SK-N-SH (cell line): ENCODE results near the gene INPP5A. TPM values are rescaled to one million over a fixed set of nuclear protein-coding genes. Genes with fewer than 3 reads are reported as not detected.

Source experiments
- CTCF ChIA-PET: fragments of 300-600, 350-600 bp; formaldehyde crosslinking; extraction: SDS; loops from one replicate; lab custom pipeline; 2021; lab: Yijun Ruan, JAX
- POLR2A ChIA-PET: fragments of 350-600 bp; sonication (Branson Sonifier 250); formaldehyde crosslinking; extraction: SDS; loops from one replicate; lab custom pipeline; 2020; ENCODE audit warnings: antibody characterized with exemption, inconsistent platforms; lab: Yijun Ruan, JAX
- DNase-seq: peaks from one replicate; pipeline ENCODE4 v3.0.0; 2012
- H2AFZ ChIP-seq: fragments of 200-600 bp; sonication (generic); 2 replicates; pipeline ENCODE4 v1.8.1; 2016; ENCODE audit warnings: antibody characterized with exemption, mild to moderate bottlenecking, low read depth
- H3F3A ChIP-seq: fragments of 200-600 bp; sonication (generic); replicated peaks from 2 replicates; pipeline ENCODE3; 2016; ENCODE audit warnings: antibody characterized with exemption, mild to moderate bottlenecking; ENCODE audit not compliant: insufficient read depth
- H3K27ac ChIP-seq, 2 experiments: fragments of 200-500 bp in 1 of 2; fragments of 200-600 bp in 1 of 2; sonication (Bioruptor generic) in 1 of 2; sonication (generic), shearing (Covaris generic) in 1 of 2; 2 replicates each; pipeline versions ENCODE4 v1.5.1 to v1.6.1; 2014 to 2016; ENCODE audit warnings: low read depth in 2 of 2, inconsistent platforms in 1 of 2, low read length in 1 of 2, mild to moderate bottlenecking in 1 of 2, mixed read lengths in 1 of 2
- H3K27me3 ChIP-seq: fragments of 200-600 bp; sonication (generic), shearing (Covaris generic); 2 replicates; pipeline ENCODE4 v1.6.1; 2016; ENCODE audit warnings: mixed run types; ENCODE audit not compliant: insufficient read depth
- H3K36me3 ChIP-seq, 2 experiments: fragments of 200-500 bp in 1 of 2; fragments of 200-600 bp in 1 of 2; sonication (Bioruptor generic) in 1 of 2; sonication (generic) in 1 of 2; replicated peaks in 1 of 2; 2 replicates each; pipeline versions ENCODE3 to v1.5.1; 2014 to 2016; ENCODE audit warnings: low read length in 1 of 2, mild to moderate bottlenecking in 1 of 2; ENCODE audit not compliant: insufficient read depth in 2 of 2, control insufficient read depth in 1 of 2
- H3K4me1 ChIP-seq, 2 experiments: fragments of 200-500 bp in 1 of 2; fragments of 200-600 bp in 1 of 2; sonication (Bioruptor generic) in 1 of 2; sonication (generic), shearing (Covaris generic) in 1 of 2; 2 replicates each; pipeline versions ENCODE4 v1.5.1 to v1.6.1; 2014 to 2016; ENCODE audit warnings: low read depth in 1 of 2, low read length in 1 of 2, mixed run types in 1 of 2; ENCODE audit not compliant: insufficient read depth in 2 of 2, control insufficient read depth in 1 of 2
- H3K4me2 ChIP-seq: fragments of 200-600 bp; sonication (generic), shearing (Covaris generic); 2 replicates; pipeline ENCODE4 v1.6.1; 2017; ENCODE audit warnings: mixed run types
- H3K4me3 ChIP-seq, 2 experiments: fragments of 200-500 bp in 1 of 2; fragments of 200-600 bp in 1 of 2; sonication (Bioruptor generic) in 1 of 2; sonication (generic), shearing (Covaris generic) in 1 of 2; 2 replicates each; pipeline versions ENCODE4 v1.5.1 to v1.8.1; 2014 to 2016; ENCODE audit warnings: low read depth in 2 of 2, inconsistent platforms in 1 of 2, low read length in 1 of 2, mild to moderate bottlenecking in 1 of 2, mixed read lengths in 1 of 2, moderate library complexity in 1 of 2
- H3K79me2 ChIP-seq: fragments of 200-600 bp; sonication (generic); 2 replicates; pipeline ENCODE4 v1.8.1; 2017; ENCODE audit warnings: mild to moderate bottlenecking; ENCODE audit not compliant: insufficient read depth
- H3K9ac ChIP-seq: fragments of 200-600 bp; sonication (generic); 2 replicates; pipeline ENCODE4 v1.6.1; 2017; ENCODE audit warnings: mixed run types
- H3K9me2 ChIP-seq: fragments of 200-600 bp; sonication (generic); 2 replicates; pipeline ENCODE4 v1.6.1; 2017; ENCODE audit warnings: mixed run types
- H3K9me3 ChIP-seq: fragments of 200-600 bp; sonication (generic); 2 replicates; pipeline ENCODE4 v1.6.1; 2017; ENCODE audit warnings: mixed run types, mild to moderate bottlenecking, moderate library complexity
- H4K20me1 ChIP-seq: fragments of 200-600 bp; sonication (generic); 2 replicates; pipeline ENCODE4 v1.6.1; 2017; ENCODE audit warnings: mild to moderate bottlenecking, mixed run types; ENCODE audit not compliant: insufficient read depth
- CHD2 ChIP-seq: fragments of 150-350 bp; IDR thresholded peaks from 2 replicates; pipeline ENCODE4 v1.6.1; 2018; ENCODE audit warnings: low read length; ENCODE audit not compliant: partially characterized antibody
- EP300 ChIP-seq, 2 experiments: IDR thresholded peaks; 2 replicates each; pipeline versions ENCODE4 v1.4.0 to v1.6.1; 2012; ENCODE audit warnings: borderline replicate concordance in 1 of 2, low read depth in 1 of 2, low read length in 1 of 2
- EZH2phosphoT487 ChIP-seq: fragments of 200-600 bp; sonication (generic); IDR thresholded peaks from 2 replicates; pipeline ENCODE4 v1.6.1; 2017; ENCODE audit warnings: low read depth, mixed run types, mild to moderate bottlenecking, antibody characterized with exemption, moderate library complexity, borderline replicate concordance
- FOSL2 ChIP-seq: IDR thresholded peaks from 2 replicates; pipeline ENCODE4 v1.4.0; 2012; ENCODE audit warnings: low read depth, mild to moderate bottlenecking, moderate library complexity, borderline replicate concordance
- NRF1 ChIP-seq: IDR thresholded peaks from 2 replicates; pipeline ENCODE4 v1.6.1; 2012; ENCODE audit warnings: low read depth, mild to moderate bottlenecking, low read length
- POLR2AphosphoS5 ChIP-seq: IDR thresholded peaks from 2 replicates; pipeline ENCODE4 v1.6.1; 2012; ENCODE audit warnings: low read depth, low read length
- RCOR1 ChIP-seq: fragments of 150-350 bp; IDR thresholded peaks from 2 replicates; pipeline ENCODE4 v1.6.1; 2017; ENCODE audit warnings: antibody characterized with exemption, low read length
- REST ChIP-seq: IDR thresholded peaks from 2 replicates; pipeline ENCODE4 v1.6.1; 2012; ENCODE audit warnings: mild to moderate bottlenecking, low read depth, low read length, moderate library complexity
- SIN3A ChIP-seq: IDR thresholded peaks from 2 replicates; pipeline ENCODE4 v1.6.1; 2012; ENCODE audit warnings: low read depth, mild to moderate bottlenecking, low read length, moderate library complexity, borderline replicate concordance
- TAF1 ChIP-seq: IDR thresholded peaks from 2 replicates; pipeline ENCODE4 v1.6.1; 2012; ENCODE audit warnings: low read depth, mild to moderate bottlenecking, low read length, moderate library complexity, borderline replicate concordance
- USF1 ChIP-seq: IDR thresholded peaks from 2 replicates; pipeline ENCODE4 v1.4.0; 2012; ENCODE audit warnings: low read depth, borderline replicate concordance
- USF2 ChIP-seq: fragments of 150-350 bp; IDR thresholded peaks from 2 replicates; pipeline ENCODE4 v1.6.1; 2017; ENCODE audit warnings: antibody characterized with exemption, low read length, low read depth, borderline replicate concordance
- YY1 ChIP-seq: IDR thresholded peaks from 2 replicates; pipeline ENCODE4 v1.4.0; 2012; ENCODE audit warnings: low read depth, mild to moderate bottlenecking
- ZBTB33 ChIP-seq: IDR thresholded peaks from 2 replicates; pipeline ENCODE4 v1.4.0; 2012; ENCODE audit warnings: low read depth, borderline replicate concordance
- WGBS: methylation state at CpG from one replicate; pipeline ENCODE4 v1.1.6; 2017; ENCODE audit warnings: low lambda C conversion rate; 5-methylcytosine and 5-hydroxymethylcytosine counted together
- polyA plus RNA-seq, 3 experiments: library from polyadenylated mRNA; depleted of rRNA; stranded (reverse); fragments of >200 nt; gene quantifications; 2 replicates each; pipeline ENCODE4 v1.2.3, GENCODE V29; 2012

INPP5A gene
- polyA plus RNA-seq, 1 of the 3 experiments (the other 2 are of a cell fraction), result 12.0 TPM

GRCh38 chr10:132617737-132618052, 80.1 kb downstream of the INPP5A start:
- Histone ChIP-seq H3K9ac (no peak overlapping the region), H3K4me2 (no peak overlapping the region), H3K79me2 (no peaks in the 10 kb centered on the region), H3F3A (no peaks in the 10 kb centered on the region), H2AFZ (no peak overlapping the region), H3K27me3 (no peaks in the 10 kb centered on the region), H3K9me2 (no peaks in the 10 kb centered on the region), H3K4me3 (no peak overlapping the region), H3K4me1 (no peaks in the 10 kb centered on the region; a peak in 1 of 4 replicates), H4K20me1 (no peaks in the 10 kb centered on the region), H3K27ac (no peak overlapping the region), H3K9me3 (no peaks in the 10 kb centered on the region), H3K36me3 (no peaks in the 10 kb centered on the region)
- DNase-seq, result no peak
- WGBS, result 89% methylated on average over 2 of the region's 2 CpGs
- CTCF ChIA-PET, result interaction anchor here (0.7 to 1.1 kb wide), 4 partner anchors 8 to 256 kb away, joined by 3 to 4 read pairs (median 3); no protein-coding TSS in a partner anchor
- POLR2A ChIA-PET, result no interaction called here
- TF ChIP-seq RCOR1 (no peak), NRF1 (no peak), EP300 (IDR thresholded peaks at IDR 0.05; ENCODE audit: borderline replicate concordance in 1 of 2, low read depth in 1 of 2, low read length in 1 of 2) (no peak), USF2 (no peak), CHD2 (no peak), SIN3A (no peak), YY1 (no peak), POLR2AphosphoS5 (no peak), TAF1 (no peak), EZH2phosphoT487 (no peak), FOSL2 (no peak), ZBTB33 (no peak), REST (no peak), USF1 (no peak)
